NT2/D1 (cell line): ENCODE data around the gene ZNF23.

Experiments used
- DNase-seq: peaks from one replicate; pipeline ENCODE4 v3.0.0-alpha.2; 2011; ENCODE audit warnings: low read depth, low spot score
- H3K27me3 ChIP-seq: 2 replicates; pipeline ENCODE4 v1.6.0; 2011; ENCODE audit warnings: mild to moderate bottlenecking; ENCODE audit not compliant: insufficient read length, insufficient read depth
- H3K36me3 ChIP-seq: 2 replicates; pipeline ENCODE4 v1.6.1; 2011; ENCODE audit warnings: mild to moderate bottlenecking, low read length, mixed read lengths; ENCODE audit not compliant: insufficient read depth, insufficient read length
- H3K4me1 ChIP-seq: 2 replicates; pipeline ENCODE4 v1.5.1; 2011; ENCODE audit not compliant: insufficient read depth, insufficient read length
- H3K4me3 ChIP-seq: 2 replicates; pipeline ENCODE4 v1.5.1; 2011; ENCODE audit warnings: low read depth; ENCODE audit not compliant: insufficient read length
- H3K9ac ChIP-seq: 2 replicates; pipeline ENCODE4 v1.6.0; 2011; ENCODE audit warnings: low read depth; ENCODE audit not compliant: insufficient read length
- H3K9me3 ChIP-seq: 2 replicates; pipeline ENCODE4 v1.5.1; 2011; ENCODE audit warnings: mild to moderate bottlenecking, low read length; ENCODE audit not compliant: insufficient read depth
- SUZ12 ChIP-seq: IDR thresholded peaks from 2 replicates; pipeline ENCODE4 v1.6.1; 2011; ENCODE audit not compliant: insufficient read length, insufficient read depth; ENCODE audit errors: extremely low read depth
- YY1 ChIP-seq: IDR thresholded peaks from 2 replicates; pipeline ENCODE4 v1.6.1; 2011; ENCODE audit not compliant: insufficient read length, insufficient read depth
- ZNF274 ChIP-seq: IDR thresholded peaks from 2 replicates; pipeline ENCODE4 v1.6.1; 2011; ENCODE audit warnings: mild to moderate bottlenecking, low read depth, low read length

Gene ZNF23

GRCh38 chr16:71472051-71472450 lies 10.0 kb upstream of the ZNF23 start:
- H3K4me1 ChIP-seq = no peaks in the 10 kb centered on the region
- H3K9me3 ChIP-seq = no peaks in the 10 kb centered on the region
- peaks cover 19% of the 10 kb centered on the region for H3K36me3 ChIP-seq
- H3K4me3 ChIP-seq = no peak overlapping the region
- TF ChIP-seq ZNF274 = no peak
- no peak for TF ChIP-seq YY1
- TF ChIP-seq SUZ12 = no peak
- H3K27me3 ChIP-seq = no peaks in the 10 kb centered on the region
- H3K9ac ChIP-seq = no peak overlapping the region
- DNase-seq = no peak

- Histone ChIP-seq H3K9me3 (no peaks in the 10 kb centered on the region), H3K36me3 (no peaks in the 10 kb centered on the region), H3K4me1 (no peaks in the 10 kb centered on the region), H3K9ac (no peak overlapping the region), H3K27me3 (no peaks in the 10 kb centered on the region), H3K4me3 (no peak overlapping the region)
- no peak for DNase-seq
- no peak for TF ChIP-seq ZNF274
- no peak for TF ChIP-seq YY1
- TF ChIP-seq SUZ12 = no peak
These were observed 5.8 kb upstream of the ZNF23 start for GRCh38 chr16:71467810-71468209.

DNA sequence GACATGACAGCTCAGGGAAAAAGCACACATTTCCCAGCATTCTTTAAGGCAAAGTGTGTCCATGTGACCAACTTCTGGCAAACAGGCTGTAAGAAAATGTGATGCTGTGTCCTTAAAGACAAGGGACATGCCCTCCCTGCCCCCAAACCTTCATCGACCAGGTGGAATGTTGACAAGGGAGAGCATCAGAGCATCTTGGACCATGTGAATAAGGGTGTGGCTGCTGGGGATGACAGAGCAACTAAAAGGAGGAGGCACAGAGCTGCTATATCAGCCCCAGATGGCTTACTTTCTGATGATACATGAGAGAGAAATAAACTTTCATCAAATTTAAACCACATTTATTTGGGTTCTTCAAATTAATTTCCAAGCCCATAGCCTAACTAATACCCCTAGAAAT lies 2.2 kb upstream of the ZNF23 start:
- no peak for DNase-seq
- Histone ChIP-seq H3K4me3 (no peak overlapping the region), H3K4me1 (no peaks in the 10 kb centered on the region), H3K9ac (no peak overlapping the region), H3K36me3 (no peaks in the 10 kb centered on the region), H3K9me3 (no peaks in the 10 kb centered on the region), H3K27me3 (no peaks in the 10 kb centered on the region)
- no peak for TF ChIP-seq SUZ12
- no peak for TF ChIP-seq YY1
- no peak for TF ChIP-seq ZNF274

DNA sequence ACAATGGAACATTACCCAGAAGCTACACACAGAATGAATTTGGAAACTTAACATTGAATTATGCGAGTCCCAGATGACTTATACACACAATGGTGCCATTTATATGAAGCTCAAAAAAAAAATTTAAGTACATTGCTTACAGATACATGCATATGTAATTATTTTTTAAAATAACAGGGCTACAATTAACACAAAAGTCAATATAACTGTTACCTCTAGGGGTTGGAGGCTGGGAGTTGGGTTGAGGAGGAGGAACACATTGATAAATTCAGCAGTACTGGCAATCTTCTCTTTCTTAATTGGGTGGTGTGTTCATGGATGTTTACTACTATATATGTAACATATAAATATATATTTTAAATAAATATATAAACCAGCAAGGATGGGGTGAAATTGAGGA lies 1.1 kb downstream of the ZNF23 start:
- Histone ChIP-seq H3K9ac (no peak overlapping the region), H3K4me3 (peak overlapping the region; percentile 95), H3K9me3 (no peaks in the 10 kb centered on the region), H3K36me3 (peaks cover 9% of the 10 kb centered on the region), H3K4me1 (no peaks in the 10 kb centered on the region), H3K27me3 (no peaks in the 10 kb centered on the region)
- DNase-seq = no peak
- TF ChIP-seq SUZ12 (no peak), YY1 (no peak), ZNF274 (no peak)

- Histone ChIP-seq H3K36me3 (peaks cover 16% of the 10 kb centered on the region), H3K4me1 (no peaks in the 10 kb centered on the region), H3K27me3 (no peaks in the 10 kb centered on the region), H3K4me3 (no peak overlapping the region), H3K9ac (no peak overlapping the region), H3K9me3 (no peaks in the 10 kb centered on the region)
- no peak for DNase-seq
- TF ChIP-seq YY1 (no peak), SUZ12 (no peak), ZNF274 (no peak)
These were observed 1.8 kb downstream of the ZNF23 start for GRCh38 chr16:71460236-71460635.

DNA sequence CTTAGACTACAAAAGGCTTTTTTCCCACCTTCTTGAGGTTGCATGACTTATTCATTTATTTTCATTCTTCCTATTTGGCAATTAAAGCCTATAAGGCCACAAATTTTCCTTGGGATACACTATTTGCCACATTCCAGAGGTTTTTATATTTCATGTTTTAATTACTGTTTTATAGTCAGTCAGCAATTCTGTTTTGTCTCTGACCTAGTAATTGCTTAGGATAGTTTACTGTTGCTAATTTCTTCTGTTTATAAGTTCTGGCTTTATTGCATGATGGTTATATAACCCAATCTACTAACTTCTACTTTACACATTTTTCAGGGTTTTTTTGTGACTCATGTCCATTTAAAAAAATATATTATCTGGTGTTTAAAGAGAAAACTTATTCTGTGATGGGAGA lies 2.5 kb downstream of the ZNF23 start:
- no peak overlapping the region for H3K4me3 ChIP-seq

DNA sequence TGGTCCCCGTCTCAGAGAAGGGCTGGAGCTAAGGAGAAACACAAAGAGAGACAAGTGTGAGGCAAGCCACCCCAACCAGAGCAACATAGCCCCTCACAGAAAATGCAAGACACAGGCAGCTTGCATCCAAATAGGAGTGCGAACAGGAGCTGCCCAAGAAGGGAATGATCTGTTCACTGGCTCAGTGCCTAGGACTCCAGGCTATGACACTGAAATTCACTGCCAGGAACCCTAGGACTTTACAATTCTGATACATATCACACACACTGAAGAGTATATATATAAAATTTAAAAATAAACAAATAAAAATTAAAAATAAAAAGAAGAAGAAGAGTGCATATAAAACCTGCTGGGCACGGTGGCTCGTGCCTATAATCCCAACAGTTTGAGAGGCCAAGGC lies 5.2 kb downstream of the ZNF23 start:
- Histone ChIP-seq H3K4me1 (no peaks in the 10 kb centered on the region), H3K27me3 (no peaks in the 10 kb centered on the region), H3K9ac (no peak overlapping the region), H3K9me3 (peaks cover 22% of the 10 kb centered on the region), H3K4me3 (no peak overlapping the region), H3K36me3 (peaks cover 50% of the 10 kb centered on the region)
- DNase-seq = no peak
- TF ChIP-seq SUZ12 = no peak
- no peak for TF ChIP-seq YY1
- TF ChIP-seq ZNF274 = no peak

More for the DNA sequence above, 2.5 kb downstream of the ZNF23 start:
- no peak for DNase-seq
- Histone ChIP-seq H3K9ac (no peak overlapping the region), H3K4me1 (no peaks in the 10 kb centered on the region), H3K27me3 (no peaks in the 10 kb centered on the region), H3K9me3 (no peaks in the 10 kb centered on the region), H3K36me3 (peaks cover 24% of the 10 kb centered on the region)
- TF ChIP-seq ZNF274 (no peak), YY1 (no peak), SUZ12 (no peak)
